NCI-H345 (cell line): Measurements from ENCODE around the gene IQCC.
A peak's percentile ranks its signal among the peaks of the same experiment; 100 is the strongest.

Source experiments
- DNase-seq: peaks from one replicate; lab custom pipeline; 2025; lab: John Stamatoyannopoulos, UW

The IQCC gene

GRCh38 chr1:32224285-32224684 lies 18.8 kb downstream of the IQCC start:
- no peak for DNase-seq

DNA sequence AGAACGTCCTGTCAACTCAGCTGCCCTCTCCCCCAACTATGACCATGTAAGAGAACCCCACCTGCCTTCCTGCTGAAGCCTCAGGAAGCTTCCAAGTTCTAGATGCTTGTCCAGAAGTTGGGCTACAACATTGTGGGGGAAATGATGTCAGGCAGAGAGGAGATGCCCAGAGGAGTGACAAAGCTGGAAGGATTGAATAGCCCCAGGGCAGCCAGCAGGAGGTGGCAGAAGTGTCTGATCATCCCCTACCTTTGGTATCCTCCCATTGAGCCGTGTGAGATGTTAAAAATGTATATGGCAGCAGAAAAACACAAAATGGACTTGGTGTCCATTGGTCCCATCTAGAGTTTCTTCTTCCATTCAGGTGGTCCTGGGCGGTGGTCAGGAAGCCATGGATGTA lies 23.3 kb downstream of the IQCC start:
- no peak for DNase-seq

DNA sequence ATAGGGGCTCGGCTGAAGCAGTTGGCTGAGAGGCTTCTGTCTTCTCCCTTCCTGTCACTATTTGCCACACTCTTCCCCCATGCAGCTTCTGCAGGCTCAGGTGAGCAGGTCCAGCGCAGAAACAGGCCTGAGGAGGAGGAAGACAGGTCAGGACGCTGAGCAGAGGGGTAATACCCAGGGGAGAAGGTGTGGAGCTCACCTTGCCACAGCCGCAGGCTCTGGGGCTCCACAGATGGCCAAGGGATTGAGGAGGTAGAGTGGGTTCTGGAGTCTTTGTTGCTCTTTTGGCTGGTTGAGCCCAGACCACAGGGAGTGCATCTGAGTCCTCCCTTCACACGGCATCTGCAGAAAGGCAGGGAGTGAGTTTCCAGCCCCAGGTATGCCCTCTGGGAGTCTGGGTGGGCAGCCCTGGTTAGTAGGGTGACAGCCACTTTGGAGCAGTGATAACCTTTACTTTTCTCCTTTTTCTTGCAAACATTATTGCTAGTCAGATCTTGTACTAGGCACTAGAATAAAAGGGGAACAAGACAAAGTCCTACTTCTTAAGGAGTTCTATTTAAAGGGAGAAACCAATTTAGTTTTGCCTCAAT lies 26.5 kb downstream of the IQCC start:
- no peak for DNase-seq

- no peak for DNase-seq
Measured at GRCh38 chr1:32232558-32233304, 27.3 kb downstream of the IQCC start.

GRCh38 chr1:32234792-32235191 lies 29.3 kb downstream of the IQCC start:
- DNase-seq, result no peak

GRCh38 chr1:32239337-32239736 lies 33.9 kb downstream of the IQCC start:
- DNase-seq, result peak; percentile 77

GRCh38 chr1:32239790-32240139 lies 34.3 kb downstream of the IQCC start:
- DNase-seq, result peak; percentile 62

GRCh38 chr1:32240140-32240951 lies 34.9 kb downstream of the IQCC start:
- peak; percentile 94 for DNase-seq

DNA sequence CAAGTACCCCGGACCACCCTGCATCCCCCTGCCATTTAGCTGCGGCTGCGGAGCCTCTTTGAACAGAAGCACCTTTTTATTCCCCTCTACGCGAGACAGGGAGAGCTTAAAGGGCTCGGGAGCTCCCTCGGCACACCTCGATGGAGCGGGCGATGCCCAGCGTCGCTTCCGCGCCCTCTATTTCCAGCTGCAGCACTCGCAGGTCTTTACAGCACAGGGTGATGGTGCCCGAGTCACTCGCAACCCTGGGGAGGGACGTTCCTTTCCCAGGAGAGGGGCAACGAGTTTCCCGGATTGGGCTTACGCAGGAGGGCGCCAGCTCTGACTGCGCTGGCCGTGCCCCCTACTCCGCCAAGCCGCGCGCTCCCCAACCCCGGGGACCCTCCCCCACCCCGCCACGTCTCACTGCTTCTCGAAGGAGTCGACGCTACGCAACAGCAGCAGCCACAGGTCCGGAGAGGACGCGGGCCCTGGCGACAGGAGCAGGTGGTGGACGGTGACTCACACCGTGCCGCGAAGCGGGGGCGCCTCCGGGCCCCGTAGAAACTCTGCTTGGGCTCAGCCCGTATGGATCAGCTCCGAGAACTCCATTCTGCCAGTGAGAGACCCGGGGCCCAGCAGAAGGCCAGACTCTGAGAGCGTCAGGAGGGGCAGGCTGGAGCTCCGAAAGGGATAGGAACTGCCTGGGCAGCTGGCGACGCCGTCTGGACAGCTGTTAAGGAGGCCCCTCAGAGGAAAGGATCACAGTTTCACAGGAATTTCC lies 35.7 kb downstream of the IQCC start:
- peak; percentile 78 for DNase-seq

DNA sequence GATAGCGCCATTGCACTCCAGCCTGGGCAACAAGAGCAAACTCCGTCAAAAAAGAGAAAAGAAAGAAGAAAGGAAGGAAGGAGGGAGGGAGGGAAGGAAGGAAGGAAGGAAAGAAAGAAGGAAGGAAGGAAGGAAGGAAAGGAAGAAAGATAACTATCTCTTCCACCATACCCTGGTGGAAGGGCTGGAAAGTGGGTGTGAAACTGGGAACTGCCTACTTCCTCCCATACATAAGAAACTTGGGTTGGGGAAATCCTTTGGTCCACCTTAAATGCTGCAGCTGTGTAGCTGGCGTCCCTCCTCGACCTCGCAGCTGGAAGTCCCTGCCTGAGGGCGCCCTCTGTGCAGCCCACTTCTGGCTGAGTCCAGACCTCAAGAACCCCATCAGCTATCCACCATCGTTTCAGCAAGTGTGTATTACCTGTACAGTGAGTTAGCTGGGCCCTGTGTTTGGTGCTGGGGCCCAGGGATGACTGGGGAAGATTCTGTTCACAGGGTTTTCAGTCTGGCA lies 36.9 kb downstream of the IQCC start:
- no peak for DNase-seq

DNA sequence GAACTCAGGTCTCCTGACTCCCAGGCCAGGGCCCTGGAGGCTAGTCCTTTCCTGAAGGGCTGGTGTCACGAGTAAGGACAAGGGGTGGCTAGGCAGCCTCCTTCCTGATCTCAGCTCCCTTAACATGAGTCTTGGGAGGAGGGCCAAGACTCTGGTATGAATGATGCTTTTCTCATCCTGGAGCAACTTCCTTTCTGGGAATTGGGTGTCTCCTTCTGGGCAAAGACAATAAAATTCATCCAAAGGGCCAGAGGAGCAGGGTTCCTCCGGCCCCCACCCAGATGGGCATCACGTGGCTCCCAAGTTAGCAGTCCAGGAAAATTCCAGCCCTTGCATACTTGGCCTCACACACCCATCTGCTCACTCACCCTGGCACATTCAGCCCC lies 41.4 kb downstream of the IQCC start, which contains the start of gene FAM167B:
TSS of gene FAM167B (plus strand) at position 335 of the 386 bp plus-strand sequence. CDS start 200 bp downstream, outside the sequence.
- no peak for DNase-seq

GRCh38 chr1:32247452-32247851 lies 42.0 kb downstream of the IQCC start:
- no peak for DNase-seq

GRCh38 chr1:32247983-32248889 lies 42.8 kb downstream of the IQCC start:
- peak; percentile 78 for DNase-seq

DNA sequence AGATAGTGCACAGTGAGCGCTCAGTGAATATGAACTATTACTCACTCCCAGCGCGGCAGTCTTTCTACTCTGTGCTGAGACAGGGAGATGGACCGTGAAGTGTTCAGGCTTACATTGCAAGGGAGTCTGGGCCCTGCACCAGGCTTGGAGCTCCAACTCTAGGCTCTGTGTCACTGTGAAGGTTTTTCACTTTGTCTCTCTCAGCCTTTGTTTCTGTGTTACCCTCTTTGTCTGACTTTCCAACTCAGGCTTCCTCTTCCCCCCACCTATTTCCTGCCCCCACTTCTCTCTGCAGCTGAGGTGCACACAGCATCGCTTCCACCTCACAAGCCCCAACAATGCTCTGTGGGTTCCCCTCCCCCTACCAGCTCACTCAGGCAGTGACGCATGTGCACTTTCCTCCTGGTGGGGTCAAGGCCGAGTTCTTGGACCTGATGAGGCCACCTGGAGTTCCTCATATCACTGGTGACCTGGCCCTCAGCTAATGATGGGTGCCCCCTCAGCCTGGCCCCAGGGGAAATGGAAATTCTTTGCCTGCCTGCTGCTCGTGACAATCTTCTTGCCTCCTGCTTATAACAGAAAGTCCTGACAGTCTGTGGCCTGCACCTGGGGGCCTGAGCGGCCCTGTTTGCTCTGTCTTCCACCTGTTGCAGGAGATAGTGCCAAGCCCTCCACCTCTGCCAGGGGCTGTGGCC lies 44.5 kb downstream of the IQCC start:
- no peak for DNase-seq

DNA sequence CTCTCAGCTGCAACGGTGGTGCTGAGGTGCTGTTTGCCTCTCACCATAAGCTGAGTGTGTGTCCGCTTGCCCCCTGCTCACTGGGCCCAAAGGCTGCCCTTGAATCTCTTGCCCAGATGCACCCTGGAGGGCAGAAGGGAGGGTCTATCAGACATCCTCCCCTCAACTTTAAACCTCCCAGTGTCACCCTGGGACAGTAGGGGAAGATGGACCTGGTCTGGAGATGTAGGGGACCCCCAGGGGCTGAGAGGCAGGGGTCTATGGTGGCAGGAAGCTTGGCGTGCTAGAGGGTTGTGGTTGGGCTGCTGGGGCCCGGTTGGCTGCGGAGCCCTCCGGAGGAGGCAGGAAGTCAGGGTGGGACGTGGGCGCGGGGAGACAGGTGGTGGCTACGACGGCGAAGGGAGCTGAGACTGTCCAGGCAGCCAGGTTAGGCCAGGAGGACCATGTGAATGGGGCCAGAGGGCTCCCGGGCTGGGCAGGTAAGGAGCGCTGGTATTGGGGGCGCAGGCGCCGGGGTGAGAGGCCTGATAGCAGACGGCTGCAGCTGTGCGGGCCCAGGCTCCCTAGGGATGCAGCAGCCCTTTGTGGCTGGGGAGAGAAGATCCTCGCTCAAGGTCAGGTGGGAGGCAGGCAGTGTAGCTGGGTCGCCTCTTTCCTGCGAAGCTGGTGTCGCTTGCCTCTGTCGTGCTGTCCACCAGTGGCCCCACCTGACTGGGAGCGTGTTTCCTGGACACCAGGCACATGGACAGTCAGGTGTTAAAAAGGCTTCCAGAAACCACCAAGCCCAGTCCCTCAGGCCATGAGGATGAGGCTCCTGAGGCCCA lies 45.6 kb downstream of the IQCC start, which contains the start of gene LCK:
TSS of gene LCK (plus strand) at position 373 of the 824 bp plus-strand sequence. CDS start 23,065 bp downstream, outside the sequence.
- no peak for DNase-seq

DNA sequence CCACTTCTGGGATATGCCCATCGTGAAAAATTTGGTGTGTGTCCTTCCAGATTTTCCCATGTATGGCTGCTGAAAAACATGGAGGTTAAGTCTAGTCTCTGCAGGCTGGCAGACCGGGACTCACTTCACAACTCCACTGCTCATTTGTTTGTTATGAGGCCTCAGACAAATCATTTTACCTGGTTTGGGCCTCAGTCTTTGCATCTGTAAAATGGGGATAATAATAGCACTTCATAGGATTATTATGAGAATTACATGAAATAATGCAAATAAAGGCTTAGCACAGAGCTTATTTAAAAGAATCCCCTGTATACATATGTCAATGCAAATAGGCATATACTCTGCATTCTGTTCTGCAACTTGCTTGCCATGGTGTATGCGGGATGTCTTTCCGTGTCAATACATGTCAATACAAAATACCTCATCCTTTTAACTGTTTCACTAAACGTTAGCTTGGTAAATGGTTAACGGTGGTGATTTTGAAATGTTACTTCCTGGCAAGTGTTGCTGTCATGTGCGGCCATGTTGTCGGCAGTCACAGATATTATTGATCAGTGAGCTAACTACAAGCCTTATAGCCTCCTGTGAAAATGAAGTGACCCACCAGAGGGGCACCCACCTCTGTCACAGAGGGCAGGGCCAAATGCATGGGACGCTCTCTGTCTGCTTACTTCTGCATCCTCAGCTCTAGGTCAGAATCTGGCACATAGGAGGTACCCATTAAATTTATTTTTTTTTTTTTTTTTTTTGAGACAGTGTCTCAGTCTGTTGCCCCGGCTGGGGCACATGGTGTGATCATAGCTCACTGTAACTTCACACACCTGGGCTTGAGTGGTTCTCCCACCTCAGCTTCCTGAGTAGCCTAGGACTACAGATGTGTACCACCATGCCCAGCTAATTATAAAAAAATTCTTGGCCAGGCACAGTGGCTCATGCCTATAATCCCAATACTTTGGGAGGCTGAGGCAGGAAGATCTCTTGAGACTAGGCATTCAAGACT lies 49.9 kb downstream of the IQCC start:
- no peak for DNase-seq

DNA sequence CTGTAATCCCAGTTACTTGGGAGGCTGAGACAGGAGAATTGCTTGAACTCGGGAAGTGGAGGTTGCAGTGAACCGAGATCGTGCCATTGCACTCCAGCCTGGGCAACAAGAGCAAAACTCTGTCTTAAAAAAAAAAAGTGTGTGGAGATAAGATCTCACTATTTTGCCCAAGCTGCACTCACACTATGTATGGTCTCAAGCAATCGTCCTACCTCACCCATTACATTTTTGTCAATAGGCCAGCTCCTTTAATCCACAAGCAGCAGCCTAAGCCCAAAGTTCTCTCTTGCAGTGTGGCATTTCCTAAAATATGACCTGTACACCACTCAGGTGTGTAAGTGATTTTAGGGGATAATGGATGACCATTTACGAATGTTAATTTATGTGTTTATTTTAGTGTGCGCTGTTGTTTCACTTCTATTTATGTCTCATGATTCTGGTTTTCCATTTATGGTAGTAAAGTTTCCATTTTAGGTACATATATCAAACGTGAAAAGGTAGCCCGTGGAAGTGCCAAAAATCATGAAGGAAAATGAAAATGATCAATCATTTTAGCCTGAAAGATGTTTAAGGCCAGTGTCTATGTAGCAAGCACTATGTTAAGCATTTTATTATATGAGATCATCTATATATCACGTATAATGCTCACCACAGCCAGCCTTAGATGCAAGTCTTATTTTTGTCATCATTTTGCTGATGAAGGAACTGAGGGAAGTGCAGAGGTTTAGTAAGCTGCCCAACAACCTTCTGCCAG lies 51.2 kb downstream of the IQCC start:
- DNase-seq, result no peak

GRCh38 chr1:32257227-32257508 lies 51.7 kb downstream of the IQCC start:
- DNase-seq, result no peak
